BJ (cell line): ENCODE data around the gene USH1C. TPM values are rescaled to one million over a fixed set of nuclear protein-coding genes. Genes with fewer than 3 reads are reported as not detected.

Experiments
- CTCF ChIA-PET: fragments of 350-600 bp; formaldehyde crosslinking; extraction: SDS; loops from one replicate; lab custom pipeline; 2021; ENCODE audit warnings: antibody characterized with exemption, inconsistent platforms; lab: Yijun Ruan, JAX
- POLR2A ChIA-PET: fragments of 300-600 bp; sonication (Branson Sonifier 250); formaldehyde crosslinking; extraction: SDS; loops from one replicate; lab custom pipeline; 2021; ENCODE audit warnings: antibody characterized with exemption; lab: Charles Lee
- DNase-seq: peaks from one replicate; pipeline ENCODE4 v3.0.0-alpha.2; 2011; ENCODE audit warnings: low read depth
- H3K27me3 ChIP-seq: 2 replicates; pipeline ENCODE4 v1.6.0; 2011; ENCODE audit warnings: low read length; ENCODE audit not compliant: control insufficient read depth, insufficient read depth
- H3K36me3 ChIP-seq: 2 replicates; pipeline ENCODE4 v1.5.1; 2011; ENCODE audit warnings: low read length; ENCODE audit not compliant: control insufficient read depth, insufficient read depth
- H3K4me3 ChIP-seq: 2 replicates; pipeline ENCODE4 v1.5.1; 2011; ENCODE audit warnings: low read depth, mild to moderate bottlenecking, control low read depth, low read length
- CTCF ChIP-seq: IDR thresholded peaks from 2 replicates; pipeline ENCODE4 v1.5.1; 2011; ENCODE audit warnings: low read depth, mild to moderate bottlenecking, control low read depth, inconsistent platforms, low read length, moderate library complexity; ENCODE audit not compliant: insufficient read depth
- polyA plus RNA-seq: library from polyadenylated mRNA; depleted of rRNA; stranded (reverse); fragments of >200 nt; gene quantifications from 2 replicates; pipeline ENCODE4 v1.2.3, GENCODE V29; 2011

The USH1C gene
- polyA plus RNA-seq, 1 experiment: not detected

GRCh38 chr11:17488563-17488962 is 55.7 kb downstream of the USH1C start:
- TF ChIP-seq CTCF: no peak

DNA sequence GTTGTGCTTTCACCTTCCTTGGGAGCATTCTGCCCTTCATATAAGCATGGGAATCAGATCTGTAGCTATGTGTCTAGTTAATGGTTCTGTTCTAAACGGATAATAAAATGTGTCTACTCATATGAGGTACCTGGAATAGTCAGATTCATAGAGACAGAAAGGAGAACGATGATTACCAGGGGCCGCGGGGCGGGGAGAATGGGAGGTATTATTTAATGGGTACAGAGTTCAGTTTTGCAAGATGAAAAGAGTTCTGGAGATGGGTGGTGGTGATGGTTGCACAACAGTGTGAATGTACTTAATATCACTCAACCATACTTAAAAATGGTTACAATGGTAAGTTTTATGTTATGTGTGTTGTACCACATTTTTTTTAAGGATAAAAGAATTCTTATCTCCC is 57.6 kb downstream of the USH1C start:
- no peak for TF ChIP-seq CTCF
- 0 out of 2 replicates have a peak, but pooled peaks cover 2% of the 10 kb centered on the region for H3K27me3 ChIP-seq
- ChIA-PET POLR2A (no interaction called here), CTCF (interaction anchor here (1.0 to 1.3 kb wide), 2 partner anchors 17 to 102 kb away, joined by 4 to 6 read pairs; no protein-coding TSS in a partner anchor)
- DNase-seq: no peak
- no peaks in the 10 kb centered on the region for H3K36me3 ChIP-seq
- H3K4me3 ChIP-seq: no peak overlapping the region

More at GRCh38 chr11:17488563-17488962, 55.7 kb downstream of the USH1C start:
- Histone ChIP-seq H3K4me3 (no peak overlapping the region), H3K36me3 (no peaks in the 10 kb centered on the region), H3K27me3 (0 out of 2 replicates have a peak, but pooled peaks cover 2% of the 10 kb centered on the region)
- ChIA-PET POLR2A (no interaction called here), CTCF (interaction anchor here (0.6 kb wide), 1 partner anchor 105 kb away, joined by 3 read pairs; no protein-coding TSS in a partner anchor)
- DNase-seq: no peak

DNA sequence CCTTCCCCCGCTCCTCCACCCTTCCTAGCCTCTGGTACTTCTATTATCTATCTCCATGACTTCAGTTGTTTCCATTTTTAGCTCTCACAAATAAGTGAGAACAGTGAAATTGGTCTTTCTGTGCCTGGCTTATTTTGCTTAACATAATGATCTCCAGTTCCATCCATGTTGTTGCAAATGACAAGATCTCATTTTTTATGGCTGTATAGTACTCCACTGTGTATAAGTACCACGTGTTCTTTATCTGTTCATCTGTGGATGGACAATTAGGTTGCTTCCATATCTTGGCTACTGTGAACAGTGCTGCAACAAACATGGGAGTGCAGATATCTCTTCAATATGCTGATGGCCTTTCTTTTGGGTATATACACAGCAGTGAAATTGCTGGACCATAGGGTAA is 60.7 kb downstream of the USH1C start:
- TF ChIP-seq CTCF: no peak
- Histone ChIP-seq H3K27me3 (peaks cover 4% of the 10 kb centered on the region; the same call in 1 of the 2 replicates), H3K4me3 (no peak overlapping the region), H3K36me3 (no peaks in the 10 kb centered on the region)
- no peak for DNase-seq
- ChIA-PET CTCF (no interaction called here), POLR2A (no interaction called here)

DNA sequence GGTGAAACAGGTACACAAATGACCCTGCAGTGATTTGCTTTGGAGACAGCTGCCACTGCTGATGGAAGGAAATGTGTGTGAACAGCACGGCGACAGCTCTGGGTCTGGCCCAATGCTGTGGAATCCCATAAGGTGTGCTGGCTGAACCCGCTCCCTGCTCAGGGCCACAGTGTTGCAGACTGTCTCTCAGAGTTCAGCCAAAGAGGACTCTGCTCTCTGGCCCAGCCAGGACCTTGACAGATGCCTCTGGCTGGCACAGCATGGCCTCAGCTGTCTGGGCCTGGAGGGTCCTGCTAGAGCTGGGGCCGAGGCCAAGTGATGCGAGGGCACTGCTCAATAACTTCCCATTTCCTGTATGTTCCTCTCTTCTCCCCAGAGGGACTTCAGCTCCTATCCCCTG is 62.3 kb downstream of the USH1C start:
- ChIA-PET CTCF (interaction anchor here (0.9 to 2.0 kb wide), 4 partner anchors 22 to 696 kb away, joined by 3 to 5 read pairs (median 3); no protein-coding TSS in a partner anchor), POLR2A (no interaction called here)
- Histone ChIP-seq H3K27me3 (peaks cover 11% of the 10 kb centered on the region), H3K4me3 (no peak overlapping the region), H3K36me3 (no peaks in the 10 kb centered on the region)
- no peak for TF ChIP-seq CTCF
- DNase-seq: no peak

DNA sequence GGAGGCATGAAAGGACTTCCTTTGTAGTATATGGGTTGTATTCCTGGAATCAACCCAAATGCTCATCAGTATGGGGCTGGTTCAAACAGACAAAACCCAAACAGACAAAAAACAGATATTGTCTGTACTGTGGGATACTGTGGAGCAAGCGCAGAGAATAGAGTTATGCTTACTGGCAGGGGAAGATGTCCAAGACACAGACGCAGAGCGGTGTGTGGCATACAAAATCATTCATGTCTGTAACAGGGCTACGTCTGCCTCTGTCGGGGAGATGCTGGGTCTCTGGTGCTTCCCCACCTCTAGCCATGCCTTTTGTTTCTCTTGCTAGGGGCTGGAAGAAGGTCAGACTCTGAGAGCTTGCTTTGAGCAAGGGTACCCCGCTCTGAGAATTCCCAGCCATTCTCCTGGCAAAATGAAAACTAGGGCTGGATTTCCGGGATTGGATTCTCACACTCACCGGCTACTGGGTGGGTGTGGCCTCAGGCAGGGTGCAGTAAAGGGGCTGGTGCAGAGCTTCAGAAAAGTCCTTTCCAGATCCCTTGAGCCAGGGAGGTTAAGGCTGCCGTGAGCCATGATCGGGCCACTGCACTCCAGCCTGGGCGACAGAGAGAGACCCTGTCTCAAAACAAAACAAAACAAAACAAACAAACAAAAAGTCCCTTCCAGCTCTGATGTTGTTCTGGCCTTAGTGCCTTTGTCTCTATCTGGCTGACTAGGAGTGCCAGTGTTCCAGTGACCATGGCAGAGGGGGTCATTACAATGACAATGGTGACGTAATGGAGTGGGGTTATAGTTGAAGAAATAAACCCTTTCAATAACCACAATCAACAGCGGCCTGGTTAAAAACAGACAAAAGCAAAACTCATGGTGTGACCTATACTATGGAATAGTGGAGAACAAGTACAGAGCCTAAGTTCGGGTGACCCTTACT is 64.7 kb downstream of the USH1C start:
- Histone ChIP-seq H3K36me3 (no peaks in the 10 kb centered on the region), H3K27me3 (peaks cover 23% of the 10 kb centered on the region), H3K4me3 (no peak overlapping the region)
- POLR2A ChIA-PET: no interaction called here
- no peak for TF ChIP-seq CTCF
- CTCF ChIA-PET: interaction anchor here (0.9 kb wide), 1 partner anchor 42 kb away, joined by 3 read pairs; no protein-coding TSS in a partner anchor
- DNase-seq: no peak
